ENCODE data around the gene SRPX2.

- TF ChIP-seq POLR2A (IDR thresholded peaks at IDR 0.05; ENCODE audit: borderline replicate concordance, extremely low read depth, insufficient read depth, insufficient read length) (no peak), CTCF (IDR thresholded peaks at IDR 0.05 in 2 of 3, conservative IDR thresholded peaks at IDR 0.05 in 1 of 3; ENCODE audit: borderline replicate concordance in 1 of 3, insufficient read depth in 1 of 3, low read depth in 2 of 3, low read length in 2 of 3) (no peak), ATF3 (IDR thresholded peaks at IDR 0.05) (no peak), SP1 (IDR thresholded peaks at IDR 0.05; ENCODE audit: low read depth) (no peak), EZH2phosphoT487 (IDR thresholded peaks at IDR 0.05; ENCODE audit: borderline replicate concordance) (no peak), EZH2 (IDR thresholded peaks at IDR 0.05) (no peak), POLR2AphosphoS5 (IDR thresholded peaks at IDR 0.05; ENCODE audit: low read depth, low read length) (no peak), CEBPB (IDR thresholded peaks at IDR 0.05; ENCODE audit: low read depth) (no peak), JUND (IDR thresholded peaks at IDR 0.05) (no peak), MAX (IDR thresholded peaks at IDR 0.05) (no peak), YY1 (IDR thresholded peaks at IDR 0.05; ENCODE audit: extremely low read depth, insufficient replicate concordance, low read depth, low read length) (no peak)
- TF ChIP-seq, protein P1, sequence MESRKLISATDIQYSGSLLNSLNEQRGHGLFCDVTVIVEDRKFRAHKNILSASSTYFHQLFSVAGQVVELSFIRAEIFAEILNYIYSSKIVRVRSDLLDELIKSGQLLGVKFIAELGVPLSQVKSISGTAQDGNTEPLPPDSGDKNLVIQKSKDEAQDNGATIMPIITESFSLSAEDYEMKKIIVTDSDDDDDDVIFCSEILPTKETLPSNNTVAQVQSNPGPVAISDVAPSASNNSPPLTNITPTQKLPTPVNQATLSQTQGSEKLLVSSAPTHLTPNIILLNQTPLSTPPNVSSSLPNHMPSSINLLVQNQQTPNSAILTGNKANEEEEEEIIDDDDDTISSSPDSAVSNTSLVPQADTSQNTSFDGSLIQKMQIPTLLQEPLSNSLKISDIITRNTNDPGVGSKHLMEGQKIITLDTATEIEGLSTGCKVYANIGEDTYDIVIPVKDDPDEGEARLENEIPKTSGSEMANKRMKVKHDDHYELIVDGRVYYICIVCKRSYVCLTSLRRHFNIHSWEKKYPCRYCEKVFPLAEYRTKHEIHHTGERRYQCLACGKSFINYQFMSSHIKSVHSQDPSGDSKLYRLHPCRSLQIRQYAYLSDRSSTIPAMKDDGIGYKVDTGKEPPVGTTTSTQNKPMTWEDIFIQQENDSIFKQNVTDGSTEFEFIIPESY (IDR thresholded peaks at IDR 0.05; ENCODE audit: extremely low read depth, insufficient replicate concordance, low read length): no peak
- TF ChIP-seq, protein P2, sequence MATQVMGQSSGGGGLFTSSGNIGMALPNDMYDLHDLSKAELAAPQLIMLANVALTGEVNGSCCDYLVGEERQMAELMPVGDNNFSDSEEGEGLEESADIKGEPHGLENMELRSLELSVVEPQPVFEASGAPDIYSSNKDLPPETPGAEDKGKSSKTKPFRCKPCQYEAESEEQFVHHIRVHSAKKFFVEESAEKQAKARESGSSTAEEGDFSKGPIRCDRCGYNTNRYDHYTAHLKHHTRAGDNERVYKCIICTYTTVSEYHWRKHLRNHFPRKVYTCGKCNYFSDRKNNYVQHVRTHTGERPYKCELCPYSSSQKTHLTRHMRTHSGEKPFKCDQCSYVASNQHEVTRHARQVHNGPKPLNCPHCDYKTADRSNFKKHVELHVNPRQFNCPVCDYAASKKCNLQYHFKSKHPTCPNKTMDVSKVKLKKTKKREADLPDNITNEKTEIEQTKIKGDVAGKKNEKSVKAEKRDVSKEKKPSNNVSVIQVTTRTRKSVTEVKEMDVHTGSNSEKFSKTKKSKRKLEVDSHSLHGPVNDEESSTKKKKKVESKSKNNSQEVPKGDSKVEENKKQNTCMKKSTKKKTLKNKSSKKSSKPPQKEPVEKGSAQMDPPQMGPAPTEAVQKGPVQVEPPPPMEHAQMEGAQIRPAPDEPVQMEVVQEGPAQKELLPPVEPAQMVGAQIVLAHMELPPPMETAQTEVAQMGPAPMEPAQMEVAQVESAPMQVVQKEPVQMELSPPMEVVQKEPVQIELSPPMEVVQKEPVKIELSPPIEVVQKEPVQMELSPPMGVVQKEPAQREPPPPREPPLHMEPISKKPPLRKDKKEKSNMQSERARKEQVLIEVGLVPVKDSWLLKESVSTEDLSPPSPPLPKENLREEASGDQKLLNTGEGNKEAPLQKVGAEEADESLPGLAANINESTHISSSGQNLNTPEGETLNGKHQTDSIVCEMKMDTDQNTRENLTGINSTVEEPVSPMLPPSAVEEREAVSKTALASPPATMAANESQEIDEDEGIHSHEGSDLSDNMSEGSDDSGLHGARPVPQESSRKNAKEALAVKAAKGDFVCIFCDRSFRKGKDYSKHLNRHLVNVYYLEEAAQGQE (IDR thresholded peaks at IDR 0.05; ENCODE audit: low read depth): no peak
Measured at GRCh38 chrX:100635989-100636320, 8.0 kb upstream of the SRPX2 start.

All from HCT116 (cell line).